GM12878 (cell line): ENCODE measurements around the gene RGS6. TPM values are rescaled to one million over a fixed set of nuclear protein-coding genes. Genes with fewer than 3 reads are reported as not detected.

ENCODE experiments used
- ATAC-seq: fragments of 200-7000 bp; cut with Tn5 transposase; 3 replicates; pipeline ENCODE4 v1.9.1; 2020; ENCODE audit warnings: mild to moderate bottlenecking, moderate library complexity
- BruUV-seq: library from RNA; stranded (reverse); fragments of 400-500 nt; replicated peaks from 2 replicates; lab custom pipeline; 2021; lab: Mats Ljungman, UMichigan
- CTCF ChIA-PET: fragments of 300-600 bp; sonication (Branson Sonifier 250); formaldehyde crosslinking; extraction: SDS; loops from one replicate; lab custom pipeline; 2021; ENCODE audit warnings: inconsistent platforms; lab: Yijun Ruan, JAX
- POLR2A ChIA-PET: fragments of 350-600 bp; formaldehyde crosslinking; extraction: SDS; loops from one replicate; lab custom pipeline; 2021; ENCODE audit warnings: inconsistent platforms; lab: Charles Lee
- RAD21 ChIA-PET: fragments of 300-600 bp; sonication (Branson Sonifier 250); formaldehyde crosslinking; loops from one replicate; lab custom pipeline; 2023; ENCODE audit warnings: antibody characterized with exemption; ENCODE audit not compliant: unreplicated experiment; lab: Charles Lee
- SMC1A ChIA-PET: fragments of 300-600 bp; sonication (Branson Sonifier 250); formaldehyde crosslinking; loops from one replicate; lab custom pipeline; 2023; ENCODE audit not compliant: unreplicated experiment, uncharacterized antibody; lab: Charles Lee
- DNase-seq: peaks from one replicate; pipeline ENCODE4 v3.0.0-alpha.2; 2011; ENCODE audit warnings: low read depth, low spot score
- FAIRE-seq: peaks from 3 replicates; lab custom pipeline; 2011; peaks lifted over from hg19 to GRCh38; lab: Jason Lieb, UNC
- H2AFZ ChIP-seq: 2 replicates; pipeline ENCODE4 v1.6.0; 2011; ENCODE audit warnings: low read depth, low read length, control low read depth; ENCODE audit not compliant: control insufficient read depth
- H3K27ac ChIP-seq: 2 replicates; pipeline ENCODE4 v1.5.1; 2011; ENCODE audit warnings: control low read depth; ENCODE audit not compliant: control insufficient read depth, insufficient read depth
- H3K27me3 ChIP-seq, 2 experiments: replicated peaks in 1 of 2; 2 replicates each; pipeline versions ENCODE4 v1.6.0 to v1.6.1; 2011; ENCODE audit warnings: low read length in 1 of 2; ENCODE audit not compliant: control insufficient read depth in 2 of 2, insufficient read depth in 2 of 2
- H3K36me3 ChIP-seq, 2 experiments: 2 replicates each; pipeline ENCODE4 v1.5.1; 2011; ENCODE audit warnings: low read length in 1 of 2; ENCODE audit not compliant: control insufficient read depth in 2 of 2, insufficient read depth in 2 of 2
- H3K4me1 ChIP-seq: 2 replicates; pipeline ENCODE4 v1.6.1; 2011; ENCODE audit warnings: mild to moderate bottlenecking, low read length, moderate library complexity, mixed read lengths; ENCODE audit not compliant: control insufficient read depth, insufficient read depth
- H3K4me2 ChIP-seq: 2 replicates; pipeline ENCODE4 v1.6.0; 2011; ENCODE audit warnings: control low read depth; ENCODE audit not compliant: control insufficient read depth, insufficient read depth
- H3K4me3 ChIP-seq: fragments of 200-600 bp; sonication (generic); 2 replicates; pipeline ENCODE4 v1.5.1; 2016
- H3K79me2 ChIP-seq: 2 replicates; pipeline ENCODE4 v1.6.0; 2011; ENCODE audit warnings: low read length; ENCODE audit not compliant: control insufficient read depth, insufficient read depth
- H3K9ac ChIP-seq: 2 replicates; pipeline ENCODE4 v1.8.0; 2011; ENCODE audit warnings: low read length, control low read depth, mixed read lengths; ENCODE audit not compliant: control insufficient read depth, insufficient read depth
- H3K9me3 ChIP-seq: replicated peaks from 3 replicates; pipeline ENCODE4 v1.5.1; 2011; ENCODE audit warnings: mild to moderate bottlenecking, low read length; ENCODE audit not compliant: control insufficient read depth, insufficient read depth
- H4K20me1 ChIP-seq: 2 replicates; pipeline ENCODE4 v1.6.0; 2011; ENCODE audit not compliant: control insufficient read depth, insufficient read depth
- BACH1 ChIP-seq: fragments of 450-650 bp; IDR thresholded peaks from 2 replicates; pipeline ENCODE4 v1.6.1; 2017; ENCODE audit warnings: mild to moderate bottlenecking, borderline replicate concordance
- CBX5 ChIP-seq: sonication (generic); IDR thresholded peaks from 2 replicates; pipeline ENCODE4 v1.6.1; 2016; ENCODE audit warnings: low read depth, moderate library complexity, mild to moderate bottlenecking, inconsistent platforms
- CHD1 ChIP-seq: IDR thresholded peaks from 2 replicates; pipeline ENCODE4 v1.6.1; 2012; ENCODE audit warnings: low read depth, low read length, improper control_type of control experiment
- CHD4 ChIP-seq: fragments of 200-600 bp; sonication (generic); IDR thresholded peaks from 2 replicates; pipeline ENCODE4 v1.6.1; 2016; ENCODE audit warnings: mild to moderate bottlenecking
- EP300 ChIP-seq, 2 experiments: fragments of 150-350 bp in 1 of 2; IDR thresholded peaks; 2 replicates each; pipeline ENCODE4 v1.6.1; 2011 to 2012; ENCODE audit warnings: low read depth in 2 of 2, low read length in 2 of 2, borderline replicate concordance in 1 of 2, improper control_type of control experiment in 1 of 2, inconsistent platforms in 1 of 2; ENCODE audit not compliant: control insufficient read depth in 1 of 2
- IKZF2 ChIP-seq, 2 experiments: fragments of 450-650 bp; IDR thresholded peaks; 2 replicates each; pipeline ENCODE4 v1.6.1; 2017; ENCODE audit warnings: mild to moderate bottlenecking in 2 of 2, moderate library complexity in 2 of 2
- NR2C2 ChIP-seq: IDR thresholded peaks from 2 replicates; pipeline ENCODE4 v1.6.1; 2011; ENCODE audit warnings: borderline replicate concordance, low read depth; ENCODE audit not compliant: control insufficient read depth, insufficient read length
- NRF1 ChIP-seq: conservative IDR thresholded peaks from 2 replicates; pipeline ENCODE4 v1.6.1; 2011; ENCODE audit warnings: mild to moderate bottlenecking, low read depth, low read length, improper control_type of control experiment
- SMARCA5 ChIP-seq: fragments of 450-650 bp; IDR thresholded peaks from 2 replicates; pipeline ENCODE4 v1.6.1; 2017; ENCODE audit warnings: mild to moderate bottlenecking
- ZNF274 ChIP-seq: IDR thresholded peaks from one replicate; pipeline ENCODE4 v1.8.0; 2011; ENCODE audit not compliant: insufficient read length, insufficient read depth
- ZZZ3 ChIP-seq: IDR thresholded peaks from 2 replicates; pipeline ENCODE4 v1.6.1; 2011; ENCODE audit warnings: low read depth; ENCODE audit not compliant: control insufficient read depth, insufficient read length
- WGBS: methylation state at CpG from one replicate; pipeline ENCODE4 v1.1.6; 2016; ENCODE audit warnings: low lambda C conversion rate; ENCODE audit not compliant: insufficient replicate concordance, insufficient coverage; ENCODE audit errors: missing lambda C conversion rate; 5-methylcytosine and 5-hydroxymethylcytosine counted together
- in situ Hi-C: fragments of 300-500 bp; cut with MboI; formaldehyde crosslinking; loops from 9 replicates; pipeline ENCODE4 v1.14.3; 2018; ENCODE audit warnings: mixed read lengths
- intact Hi-C: fragments of 100-400 bp; cut with micrococcal nuclease; formaldehyde crosslinking; loops from one replicate; pipeline ENCODE4 v1.14.2; 2022; ENCODE audit not compliant: unreplicated experiment
- polyA plus RNA-seq, 11 experiments: library from polyadenylated mRNA; depleted of rRNA in 4 of 11; unstranded in 6 of 11; stranded (reverse) in 5 of 11; fragments of >200 nt; fragmentation: Nextera tagmentation in 4 of 11; fragmentation: Illumina TruSeq in 1 of 11; extraction: Ambion mirVana in 4 of 11; extraction: Trizol in 1 of 11; gene quantifications; 1 replicate in 1 of 11; 2 replicates in 10 of 11; pipeline versions ENCODE4 v1.2.1 to v1.2.3, GENCODE V29; 2011 to 2016; ENCODE audit warnings: inconsistent platforms in 2 of 11, missing spikeins in 2 of 11, low read depth in 1 of 11
- total RNA-seq, 4 experiments: library from RNA; depleted of rRNA in 3 of 4; stranded (reverse); fragments of >200 nt in 3 of 4; fragmentation: Illumina TruSeq in 1 of 4; extraction: Trizol in 1 of 4; gene quantifications; 2 replicates each; pipeline versions ENCODE4 v1.2.1 to v1.2.3, GENCODE V29; 2013 to 2021
- TF ChIP-seq, protein P1 (sequence below): fragments of 450-650 bp; conservative IDR thresholded peaks from 2 replicates; pipeline ENCODE4 v1.6.1; 2017; ENCODE audit warnings: mild to moderate bottlenecking, moderate library complexity

Gene RGS6
- total and polyA plus RNA-seq, 10 of the 15 experiments (the other 5 are each of a cell fraction or from before 2014, with no cell fraction given), result 3.9 to 18.1 (median 12.4) TPM

DNA sequence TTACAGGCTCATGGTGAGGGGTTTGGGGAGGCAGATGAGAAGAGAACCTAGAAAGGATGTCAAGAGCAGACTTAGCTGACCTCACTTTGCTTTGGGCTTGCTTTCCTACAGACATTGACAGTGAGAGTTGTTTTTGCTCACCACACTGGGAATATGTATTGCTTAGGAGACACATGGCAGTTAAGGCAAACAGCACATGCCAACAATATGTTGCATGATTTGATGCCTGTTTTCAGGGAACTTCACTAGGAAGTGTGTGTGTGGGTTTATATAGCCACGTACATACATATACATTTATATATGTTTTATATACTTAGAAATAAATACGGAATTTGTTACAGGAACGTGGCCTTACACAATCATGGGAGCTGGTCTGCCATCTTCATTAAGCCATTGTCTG lies 346.1 kb downstream of the RGS6 start (continued):
- TF ChIP-seq, protein P1, sequence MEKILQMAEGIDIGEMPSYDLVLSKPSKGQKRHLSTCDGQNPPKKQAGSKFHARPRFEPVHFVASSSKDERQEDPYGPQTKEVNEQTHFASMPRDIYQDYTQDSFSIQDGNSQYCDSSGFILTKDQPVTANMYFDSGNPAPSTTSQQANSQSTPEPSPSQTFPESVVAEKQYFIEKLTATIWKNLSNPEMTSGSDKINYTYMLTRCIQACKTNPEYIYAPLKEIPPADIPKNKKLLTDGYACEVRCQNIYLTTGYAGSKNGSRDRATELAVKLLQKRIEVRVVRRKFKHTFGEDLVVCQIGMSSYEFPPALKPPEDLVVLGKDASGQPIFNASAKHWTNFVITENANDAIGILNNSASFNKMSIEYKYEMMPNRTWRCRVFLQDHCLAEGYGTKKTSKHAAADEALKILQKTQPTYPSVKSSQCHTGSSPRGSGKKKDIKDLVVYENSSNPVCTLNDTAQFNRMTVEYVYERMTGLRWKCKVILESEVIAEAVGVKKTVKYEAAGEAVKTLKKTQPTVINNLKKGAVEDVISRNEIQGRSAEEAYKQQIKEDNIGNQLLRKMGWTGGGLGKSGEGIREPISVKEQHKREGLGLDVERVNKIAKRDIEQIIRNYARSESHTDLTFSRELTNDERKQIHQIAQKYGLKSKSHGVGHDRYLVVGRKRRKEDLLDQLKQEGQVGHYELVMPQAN, result no peak
- TF ChIP-seq CHD1 (no peak), ZZZ3 (no peak), ZNF274 (no peak), CHD4 (no peak), NRF1 (no peak)

DNA sequence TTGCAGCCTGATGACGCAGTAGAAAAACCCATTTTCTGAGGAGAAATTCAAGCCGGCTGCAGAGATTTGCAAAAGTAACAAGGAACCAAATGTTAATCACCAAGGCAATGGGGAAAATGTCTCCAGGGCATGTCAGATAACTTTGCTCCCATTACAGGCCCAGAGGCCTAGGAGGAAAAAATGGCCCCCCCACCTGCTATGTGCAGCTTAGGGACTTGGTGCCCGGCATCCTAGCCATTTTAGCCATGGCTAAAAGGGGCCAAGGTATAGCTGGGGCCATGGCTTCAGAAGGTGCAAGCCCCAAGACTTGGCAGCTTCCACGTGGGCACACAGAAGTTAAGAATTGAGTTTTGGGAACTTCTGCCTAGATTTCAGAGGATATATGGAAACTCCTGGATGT lies 351.9 kb downstream of the RGS6 start:
- intact Hi-C loops, result no loop called here
- ChIA-PET RAD21 (no interaction called here), POLR2A (no interaction called here), CTCF (interaction anchor here (0.6 kb wide), 1 partner anchor 137 kb away, joined by 3 read pairs; no protein-coding TSS in a partner anchor)
- BruUV-seq, result no TSS peak
- 33% methylated on average over 4 of the region's 4 CpGs for WGBS
- no peaks in the 10 kb centered on the region for H3K36me3 ChIP-seq
- no peaks in the 10 kb centered on the region for H3K4me1 ChIP-seq
- DNase-seq (no peak), FAIRE-seq (no peak), ATAC-seq (no peak)
- H4K20me1 ChIP-seq, result no peaks in the 10 kb centered on the region
- in situ Hi-C loops, result no loop called here
- no peak overlapping the region for H3K9ac ChIP-seq
- no peak overlapping the region for H3K27ac ChIP-seq
- H3K27me3 ChIP-seq, result no peaks in the 10 kb centered on the region
- no peak overlapping the region for H3K4me2 ChIP-seq
- H2AFZ ChIP-seq, result no peak overlapping the region
- H3K4me3 ChIP-seq, result no peak overlapping the region
- H3K9me3 ChIP-seq, result peaks cover 10% of the 10 kb centered on the region; the same call in 2 of the 3 replicates
- TF ChIP-seq NR2C2 (no peak), BACH1 (no peak), IKZF2 (IDR thresholded peaks at IDR 0.05) (no peak), SMARCA5 (no peak), EP300 (IDR thresholded peaks at IDR 0.05; ENCODE audit: borderline replicate concordance in 1 of 2, control insufficient read depth in 1 of 2, low read depth in 2 of 2, low read length in 2 of 2) (no peak), CBX5 (peak; percentile 50; the same call in 1 of the 2 replicates)
- TF ChIP-seq, all 136 proteins: peak for 1
- no peaks in the 10 kb centered on the region for H3K79me2 ChIP-seq
- SMC1A ChIA-PET, result no interaction called here
